Measurements from ENCODE around the gene BOK.

- TF ChIP-seq ZNF274 (IDR thresholded peaks at IDR 0.05; ENCODE audit: low read depth, low read length) (no peak), YY1 (IDR thresholded peaks at IDR 0.05; ENCODE audit: insufficient read depth, insufficient read length) (no peak), SUZ12 (IDR thresholded peaks at IDR 0.05; ENCODE audit: extremely low read depth, insufficient read depth, insufficient read length) (no peak)
These were observed 48.8 kb downstream of the BOK start for GRCh38 chr2:241607162-241607885.
